NCI-H524 (cell line): ENCODE results near the gene ARID1B.
A peak's percentile ranks its signal among the peaks of the same experiment; 100 is the strongest.

ENCODE experiments used
- DNase-seq, 2 experiments: peaks; one replicate each; lab custom pipeline; 2025; lab: John Stamatoyannopoulos, UW

The ARID1B gene

DNA sequence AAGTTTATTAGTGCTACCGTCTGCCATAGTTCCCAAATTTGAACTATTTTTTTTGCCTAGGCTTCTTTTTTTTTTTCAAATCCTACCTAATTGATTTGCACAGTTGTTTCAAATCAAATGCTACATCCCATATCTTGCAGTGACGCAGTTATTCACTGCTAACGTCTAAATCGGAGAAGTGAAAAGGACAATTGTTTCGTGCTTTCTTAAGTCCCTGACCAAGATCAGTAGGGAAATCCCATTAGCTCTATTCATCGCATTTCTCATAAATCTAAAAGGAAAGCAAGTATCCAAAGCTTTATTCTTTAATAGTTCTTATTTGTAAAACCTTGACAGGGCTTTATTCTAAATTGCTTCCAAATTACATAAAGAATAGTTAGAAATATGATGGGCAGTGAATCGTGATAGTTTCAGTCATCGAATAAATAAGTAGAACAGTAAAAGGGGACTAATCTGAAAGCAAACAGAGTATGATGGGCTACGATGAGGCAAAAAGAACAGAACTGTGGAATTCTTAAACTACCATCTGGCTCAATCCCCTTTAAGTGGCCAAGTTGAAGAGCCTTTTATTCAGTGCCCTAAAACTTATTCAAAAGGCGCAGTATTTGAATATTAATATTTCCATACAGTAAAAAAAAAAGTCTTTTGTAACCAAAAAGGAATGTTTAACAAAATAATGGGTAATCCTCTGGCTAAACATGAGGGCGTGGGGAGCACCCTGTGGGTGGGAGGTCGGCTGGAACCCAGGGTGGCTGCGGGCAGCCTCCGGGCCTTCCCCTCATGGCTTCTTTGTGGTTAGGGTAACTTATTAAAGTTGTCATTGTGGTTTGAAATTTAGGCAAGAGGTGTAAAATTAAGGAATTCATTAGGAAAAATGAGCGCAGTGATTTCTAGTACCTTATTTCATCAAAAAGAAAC is 3.0 kb upstream of the ARID1B start:
- DNase-seq, result peak; percentile 72 to 88

- peak; percentile 84 to 91 for DNase-seq
These were observed 2.2 kb upstream of the ARID1B start for GRCh38 chr6:156774863-156775405.

GRCh38 chr6:156775717-156776116 is 1.5 kb upstream of the ARID1B start:
- no peak for DNase-seq

DNA sequence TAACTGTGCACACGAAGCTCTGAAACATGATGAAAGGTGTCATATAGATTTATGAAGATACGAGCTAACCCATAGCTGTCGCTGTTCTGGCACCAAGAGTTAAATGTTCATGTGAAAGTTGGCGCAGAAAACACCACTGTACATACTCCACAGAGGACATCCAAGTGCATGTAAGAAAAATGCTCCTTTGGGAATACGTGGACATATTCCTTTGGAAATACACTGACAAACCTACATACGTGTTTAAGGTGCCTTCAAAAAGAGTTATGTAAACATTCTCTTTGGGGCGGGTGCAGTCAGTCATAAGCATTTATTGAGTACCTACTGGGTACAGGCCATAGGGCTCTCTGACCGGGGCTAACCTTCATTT is 723 bp upstream of the ARID1B start:
- peak in 1 of 2 experiments; percentile 52 for DNase-seq

DNA sequence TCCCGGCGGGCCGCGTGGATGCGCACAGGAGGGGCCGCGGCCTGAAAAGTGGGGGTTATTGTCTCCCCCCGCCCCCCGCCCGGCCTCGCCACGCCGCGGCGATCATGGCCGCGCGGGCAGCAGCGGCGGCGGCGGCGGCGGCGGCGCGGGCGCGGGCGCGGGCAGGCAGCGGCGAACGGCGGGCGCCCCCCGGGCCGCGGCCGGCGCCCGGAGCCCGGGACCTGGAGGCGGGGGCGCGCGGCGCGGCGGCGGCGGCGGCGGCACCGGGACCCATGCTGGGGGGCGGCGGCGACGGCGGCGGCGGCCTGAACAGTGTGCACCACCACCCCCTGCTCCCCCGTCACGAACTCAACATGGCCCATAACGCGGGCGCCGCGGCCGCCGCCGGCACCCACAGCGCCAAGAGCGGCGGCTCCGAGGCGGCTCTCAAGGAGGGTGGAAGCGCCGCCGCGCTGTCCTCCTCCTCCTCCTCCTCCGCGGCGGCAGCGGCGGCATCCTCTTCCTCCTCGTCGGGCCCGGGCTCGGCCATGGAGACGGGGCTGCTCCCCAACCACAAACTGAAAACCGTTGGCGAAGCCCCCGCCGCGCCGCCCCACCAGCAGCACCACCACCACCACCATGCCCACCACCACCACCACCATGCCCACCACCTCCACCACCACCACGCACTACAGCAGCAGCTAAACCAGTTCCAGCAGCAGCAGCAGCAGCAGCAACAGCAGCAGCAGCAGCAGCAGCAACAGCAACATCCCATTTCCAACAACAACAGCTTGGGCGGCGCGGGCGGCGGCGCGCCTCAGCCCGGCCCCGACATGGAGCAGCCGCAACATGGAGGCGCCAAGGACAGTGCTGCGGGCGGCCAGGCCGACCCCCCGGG is 637 bp downstream of the ARID1B start:
- peak; percentile 47 to 61 for DNase-seq

DNA sequence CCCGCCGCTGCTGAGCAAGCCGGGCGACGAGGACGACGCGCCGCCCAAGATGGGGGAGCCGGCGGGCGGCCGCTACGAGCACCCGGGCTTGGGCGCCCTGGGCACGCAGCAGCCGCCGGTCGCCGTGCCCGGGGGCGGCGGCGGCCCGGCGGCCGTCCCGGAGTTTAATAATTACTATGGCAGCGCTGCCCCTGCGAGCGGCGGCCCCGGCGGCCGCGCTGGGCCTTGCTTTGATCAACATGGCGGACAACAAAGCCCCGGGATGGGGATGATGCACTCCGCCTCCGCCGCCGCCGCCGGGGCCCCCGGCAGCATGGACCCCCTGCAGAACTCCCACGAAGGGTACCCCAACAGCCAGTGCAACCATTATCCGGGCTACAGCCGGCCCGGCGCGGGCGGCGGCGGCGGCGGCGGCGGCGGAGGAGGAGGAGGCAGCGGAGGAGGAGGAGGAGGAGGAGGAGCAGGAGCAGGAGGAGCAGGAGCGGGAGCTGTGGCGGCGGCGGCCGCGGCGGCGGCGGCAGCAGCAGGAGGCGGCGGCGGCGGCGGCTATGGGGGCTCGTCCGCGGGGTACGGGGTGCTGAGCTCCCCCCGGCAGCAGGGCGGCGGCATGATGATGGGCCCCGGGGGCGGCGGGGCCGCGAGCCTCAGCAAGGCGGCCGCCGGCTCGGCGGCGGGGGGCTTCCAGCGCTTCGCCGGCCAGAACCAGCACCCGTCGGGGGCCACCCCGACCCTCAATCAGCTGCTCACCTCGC is 1.5 kb downstream of the ARID1B start:
- peak in 1 of 2 experiments; percentile 62 for DNase-seq

DNA sequence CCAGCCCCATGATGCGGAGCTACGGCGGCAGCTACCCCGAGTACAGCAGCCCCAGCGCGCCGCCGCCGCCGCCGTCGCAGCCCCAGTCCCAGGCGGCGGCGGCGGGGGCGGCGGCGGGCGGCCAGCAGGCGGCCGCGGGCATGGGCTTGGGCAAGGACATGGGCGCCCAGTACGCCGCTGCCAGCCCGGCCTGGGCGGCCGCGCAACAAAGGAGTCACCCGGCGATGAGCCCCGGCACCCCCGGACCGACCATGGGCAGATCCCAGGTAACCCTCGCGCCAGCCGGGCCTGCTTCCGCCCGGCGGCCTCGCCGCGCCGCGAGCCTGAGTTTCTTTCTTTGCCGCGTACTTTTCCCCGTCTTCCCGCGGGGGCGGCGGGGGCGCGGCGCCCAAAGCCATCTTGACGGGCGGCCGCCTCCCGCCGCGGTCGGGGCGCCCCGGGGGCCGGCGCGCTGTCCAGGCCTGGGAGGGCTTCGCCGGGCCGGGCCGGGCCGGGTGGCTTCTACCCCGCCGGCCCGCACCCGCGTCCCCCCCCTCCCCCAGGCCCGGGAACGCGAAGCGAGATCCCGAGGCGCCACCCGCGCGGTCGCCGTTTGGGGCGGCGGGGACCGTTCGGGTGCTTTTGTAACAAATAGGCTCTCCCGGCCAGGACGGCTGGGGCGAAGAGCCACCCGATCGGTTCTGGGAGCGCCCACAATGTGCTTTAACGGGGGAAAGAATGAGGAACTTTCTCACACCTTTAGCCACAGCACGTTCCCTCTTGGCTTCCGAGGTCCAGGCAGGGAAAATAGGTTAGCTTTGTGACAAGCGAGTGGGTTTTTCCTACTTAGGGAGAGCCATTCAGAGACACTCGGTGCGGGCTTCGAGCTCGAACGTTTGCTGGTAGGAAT is 2.3 kb downstream of the ARID1B start:
- DNase-seq, result peak in 1 of 2 experiments; percentile 60

- DNase-seq, result peak; percentile 92 to 96
These were observed 3.0 kb downstream of the ARID1B start for GRCh38 chr6:156780102-156780641.

- peak in 1 of 2 experiments; percentile 10 for DNase-seq
These were observed 4.0 kb downstream of the ARID1B start for GRCh38 chr6:156780962-156781853.

- no peak for DNase-seq
These were observed 4.9 kb downstream of the ARID1B start for GRCh38 chr6:156781861-156782631.

DNA sequence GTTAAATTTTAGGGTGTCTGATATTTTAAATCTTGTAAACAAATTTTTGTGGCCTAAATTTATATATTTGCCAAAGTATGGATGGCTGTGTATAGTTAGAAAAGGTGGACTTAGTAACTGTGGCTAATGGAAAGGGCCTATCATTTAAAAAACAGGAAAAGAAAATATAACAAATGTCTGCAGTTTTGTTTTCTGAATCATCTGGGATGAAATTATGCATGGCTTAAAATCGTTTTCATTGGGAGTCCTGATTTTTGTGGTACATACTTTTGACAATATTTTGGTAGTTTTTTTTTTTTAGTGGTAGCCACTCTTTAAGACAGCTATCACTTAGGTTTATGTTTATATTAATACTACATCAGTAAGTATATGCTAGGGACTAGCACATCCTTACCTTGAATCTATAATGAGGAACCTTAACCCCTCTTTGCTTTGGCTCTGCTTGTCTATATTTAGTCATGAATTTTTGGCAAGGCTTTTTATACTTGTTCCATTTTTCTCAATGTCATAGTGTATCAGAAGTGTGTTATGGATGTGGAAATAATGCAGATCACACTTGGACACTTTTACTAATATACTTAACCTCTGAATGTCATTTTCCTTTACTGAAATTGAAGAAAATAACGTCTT is 5.6 kb downstream of the ARID1B start:
- no peak for DNase-seq

GRCh38 chr6:156783958-156784357 is 6.8 kb downstream of the ARID1B start:
- DNase-seq, result no peak

DNA sequence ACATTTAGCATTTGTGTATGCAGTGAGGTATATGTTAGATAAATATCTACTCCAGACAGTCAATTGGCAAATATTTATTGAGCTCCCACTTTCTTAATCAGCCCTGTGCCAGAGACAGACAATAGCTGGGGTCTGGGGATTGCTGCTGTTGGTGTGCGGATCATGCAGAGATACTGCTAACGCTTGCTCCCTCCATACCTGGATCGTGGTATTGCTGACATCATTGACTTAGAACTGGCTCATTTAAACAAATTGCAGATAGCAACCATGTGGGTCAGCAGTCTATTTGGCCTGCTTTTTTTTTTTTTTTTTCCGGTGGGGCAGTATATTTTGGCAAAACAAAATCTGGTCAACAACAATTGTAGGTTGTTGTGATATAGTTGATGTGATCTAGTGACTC is 9.5 kb downstream of the ARID1B start:
- DNase-seq, result no peak

DNA sequence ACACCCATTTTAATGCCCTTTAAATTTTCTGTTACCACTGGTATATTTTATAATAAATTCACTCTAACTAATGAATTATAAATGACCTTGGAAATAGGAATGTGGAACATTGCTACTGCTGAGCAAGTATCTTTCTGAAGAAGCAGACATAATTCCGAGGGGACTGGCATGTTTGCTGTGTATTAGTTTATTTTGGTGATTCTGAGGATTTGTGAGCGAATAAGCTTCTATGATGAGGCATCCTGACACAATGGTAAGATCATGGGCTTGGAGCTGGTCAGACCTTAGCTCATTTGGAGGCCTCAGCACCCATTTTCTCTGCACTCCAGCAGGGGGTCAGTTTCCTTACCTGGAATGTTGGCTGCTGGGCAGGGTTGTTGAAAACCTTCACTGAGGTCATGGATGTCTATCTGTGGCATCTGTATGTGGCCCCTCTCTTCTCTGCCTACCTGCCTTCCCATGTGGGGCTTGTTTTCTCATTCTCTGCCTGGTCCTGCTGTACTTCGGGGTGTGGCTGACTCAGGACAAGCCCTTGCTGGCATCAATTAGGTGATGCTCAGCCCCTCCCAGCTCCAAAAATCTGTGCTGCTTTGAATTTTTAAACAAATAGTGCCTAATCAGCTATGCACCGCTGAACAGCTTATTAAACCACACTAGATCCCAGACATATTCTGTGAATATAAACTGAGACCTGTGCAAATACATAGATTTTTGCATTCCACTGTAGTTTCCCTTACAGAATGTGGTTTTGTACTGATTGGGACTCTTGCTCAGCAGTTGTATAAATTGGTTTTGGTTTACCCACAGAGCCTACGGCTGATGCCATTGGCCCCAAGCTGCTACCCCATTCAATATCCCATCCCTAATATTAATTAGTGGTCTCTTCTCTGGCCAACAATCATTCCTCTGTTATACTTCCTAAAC is 10.7 kb downstream of the ARID1B start:
- DNase-seq, result peak in 1 of 2 experiments; percentile 20

GRCh38 chr6:156789081-156789943 is 12.1 kb downstream of the ARID1B start:
- no peak for DNase-seq

DNA sequence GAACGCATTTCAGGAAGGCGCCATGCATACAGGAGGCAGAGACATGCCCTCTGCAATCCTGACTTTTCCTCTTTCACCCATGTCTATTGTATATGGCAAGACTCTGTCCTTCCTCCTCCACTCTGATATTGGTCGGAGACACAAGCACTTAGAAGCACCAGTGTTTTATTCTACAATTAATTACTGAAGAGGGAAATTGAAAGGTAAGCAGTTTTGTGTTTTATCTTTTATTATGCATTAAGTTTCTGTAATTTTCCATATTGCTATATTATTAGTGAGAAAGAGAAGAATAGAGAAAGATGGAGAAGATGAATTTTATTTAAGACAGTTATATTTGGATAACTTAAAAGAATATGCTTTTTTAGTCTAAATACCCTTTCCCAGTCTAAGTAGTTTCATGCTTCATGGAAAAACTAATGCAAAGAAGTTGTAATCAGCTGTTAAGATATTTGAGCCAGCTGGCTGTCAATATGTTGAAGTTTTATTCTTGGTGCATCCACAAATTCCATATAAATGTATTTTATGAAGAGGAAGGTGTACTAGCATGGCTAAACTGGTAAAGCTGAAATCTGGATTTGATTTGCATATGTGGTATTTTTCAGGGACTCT is 13.6 kb downstream of the ARID1B start:
- no peak for DNase-seq
